H1 (cell line): ENCODE measurements around the gene VASH1.

Experiments used
- BCL11A ChIP-seq, 2 experiments: IDR thresholded peaks; one replicate each; pipeline ENCODE4 v1.6.1; 2011; ENCODE audit warnings: low read depth in 2 of 2, low read length in 2 of 2, mild to moderate bottlenecking in 2 of 2
- CEBPB ChIP-seq: IDR thresholded peaks from 2 replicates; pipeline ENCODE4 v1.6.1; 2012; ENCODE audit warnings: low read depth, low read length
- CTCF ChIP-seq, 3 experiments: IDR thresholded peaks; 1 replicate in 2 of 3; 2 replicates in 1 of 3; pipeline versions ENCODE4 v1.5.1 to v1.6.1; 2011; ENCODE audit warnings: low read length in 3 of 3, mild to moderate bottlenecking in 3 of 3, inconsistent platforms in 2 of 3, low read depth in 1 of 3, moderate library complexity in 1 of 3; ENCODE audit not compliant: insufficient read depth in 1 of 3; ENCODE audit errors: control extremely low read depth in 1 of 3
- EZH2 ChIP-seq: fragments of 200-600 bp; sonication (generic); IDR thresholded peaks from 2 replicates; pipeline ENCODE4 v1.7.1; 2012; ENCODE audit warnings: low read depth, mild to moderate bottlenecking, moderate library complexity, low read length, inconsistent platforms; ENCODE audit not compliant: severe bottlenecking
- POLR2A ChIP-seq, 2 experiments: IDR thresholded peaks; 1 replicate in 1 of 2; 2 replicates in 1 of 2; pipeline ENCODE4 v1.6.1; 2011; ENCODE audit warnings: low read depth in 2 of 2, low read length in 2 of 2, mild to moderate bottlenecking in 2 of 2; ENCODE audit errors: control extremely low read depth in 1 of 2
- RBBP5 ChIP-seq: IDR thresholded peaks from 2 replicates; pipeline ENCODE4 v1.7.1; 2012; ENCODE audit warnings: low read depth, mild to moderate bottlenecking, inconsistent platforms, low read length, moderate library complexity, borderline replicate concordance
- TAF1 ChIP-seq: IDR thresholded peaks from 2 replicates; pipeline ENCODE4 v1.6.1; 2011; ENCODE audit warnings: mild to moderate bottlenecking, low read depth, low read length

- TF ChIP-seq RBBP5: no peak
- TF ChIP-seq POLR2A (IDR thresholded peaks at IDR 0.05; ENCODE audit: control extremely low read depth in 1 of 2, low read depth in 2 of 2, low read length in 2 of 2): no peak
- no peak for TF ChIP-seq CEBPB
- TF ChIP-seq CTCF (IDR thresholded peaks at IDR 0.05; ENCODE audit: control extremely low read depth in 1 of 3, insufficient read depth in 1 of 3, low read depth in 1 of 3, low read length in 3 of 3): no peak
- no peak for TF ChIP-seq TAF1
- TF ChIP-seq BCL11A (IDR thresholded peaks at IDR 0.05; ENCODE audit: low read depth in 2 of 2, low read length in 2 of 2): no peak
- TF ChIP-seq EZH2: no peak
Measured at GRCh38 chr14:76814726-76815645, 53.7 kb downstream of the VASH1 start.
